Measurements from ENCODE around the gene SGIP1. TPM values are rescaled to one million over a fixed set of nuclear protein-coding genes. Genes with fewer than 3 reads are reported as not detected.

The SGIP1 gene
- total and polyA plus RNA-seq, 2 of the 4 experiments (the other 2 are of a cell fraction) = 27.1 to 42.7 TPM

- H4K91ac ChIP-seq (ENCODE audit: insufficient read depth, low read depth, low read length) = no peak overlapping the region
- dilution Hi-C loops (cut with HindIII; ENCODE audit: low sequenced_read_pairs, unreplicated experiment) (no loop called here), in situ Hi-C loops (cut with MboI; ENCODE audit: low sequenced_read_pairs) (no loop called here)
Measured at GRCh38 chr1:66606362-66607065, 72.6 kb downstream of the SGIP1 start.

More at GRCh38 chr1:66606362-66607065, 72.6 kb downstream of the SGIP1 start:
- Histone ChIP-seq H2BK120ac (ENCODE audit: low read depth, low read length) (no peak overlapping the region), H2BK20ac (ENCODE audit: low read depth, low read length) (peak overlapping the region; percentile 33; the same call in 1 of the 2 replicates), H3K23ac (ENCODE audit: low read depth, low read length) (0 out of 2 replicates have a peak overlapping the region, but pooled peaks have one; percentile 31), H3K14ac (replicated peaks; ENCODE audit: low read depth, low read length) (no peak overlapping the region; the same call in 1 of the 2 replicates), H2BK5ac (ENCODE audit: low read depth, low read length, poor library complexity, severe bottlenecking) (peak overlapping the region; percentile 17), H4K20me1 (ENCODE audit: insufficient read depth, low read length) (peaks cover 35% of the 10 kb centered on the region), H2BK15ac (ENCODE audit: low read depth, low read length) (no peak overlapping the region), H3K36me3 (ENCODE audit: control insufficient read depth, insufficient read depth, low read length) (peaks cover 20% of the 10 kb centered on the region), H3K9me3 (ENCODE audit: control insufficient read depth, insufficient read depth, low read length) (no peaks in the 10 kb centered on the region), H3K27me3 (ENCODE audit: control insufficient read depth, insufficient read depth, low read length) (no peaks in the 10 kb centered on the region), H3K4me2 (ENCODE audit: low read depth, low read length) (no peak overlapping the region), H3K79me1 (ENCODE audit: low read depth in 1 of 2, low read length in 2 of 2) (peaks cover 37 to 69% of the 10 kb centered on the region in 2 experiments), H3K4me3 (ENCODE audit: insufficient read depth, low read depth, low read length) (no peak overlapping the region), H4K5ac (ENCODE audit: low read depth, low read length) (no peak overlapping the region), H3K27ac (ENCODE audit: insufficient read depth, low read length) (peak overlapping the region; percentile 61; the same call in 1 of the 2 replicates), H3K9me1 (ENCODE audit: insufficient read depth, low read length) (peaks cover 22% of the 10 kb centered on the region), H3K56ac (ENCODE audit: extremely low read depth, insufficient read depth, low read length) (no peak overlapping the region), H2AFZ (replicated peaks; ENCODE audit: low read length, poor library complexity) (no peak overlapping the region), H2AK9ac (replicated peaks; ENCODE audit: low read depth, low read length, poor library complexity) (no peak overlapping the region), H3K4me1 (ENCODE audit: control insufficient read depth, insufficient read depth, low read length) (peaks cover 8% of the 10 kb centered on the region), H4K8ac (ENCODE audit: low read depth in 2 of 2, low read length in 2 of 2) (no peak overlapping the region), H3K4ac (ENCODE audit: low read depth, low read length) (no peak overlapping the region), H2AK5ac (ENCODE audit: low read depth, low read length) (no peak overlapping the region), H3K18ac (ENCODE audit: low read depth, low read length) (no peak overlapping the region), H3K9ac (ENCODE audit: low read depth, low read length) (no peak overlapping the region)
- no CpG with 5 or more reads among the region's 3 CpGs for WGBS, 2 experiments (ENCODE audit: extremely low coverage in 2 of 2, insufficient read length in 1 of 2)
- no TSS peak for BruUV-seq (replicated peaks)
- intact Hi-C loops (cut with micrococcal nuclease) = no loop called here
- ChIA-PET CTCF (no interaction called here), POLR2A (ENCODE audit: unreplicated experiment) (no interaction called here)
- DNase-seq (no peak), ATAC-seq (ENCODE audit: low read depth) (peak; percentile 5; the same call in 1 of the 2 replicates)
- no peak for TF ChIP-seq MXI1 (IDR thresholded peaks at IDR 0.05; ENCODE audit: borderline replicate concordance, low read depth, low read length)
- no peak for TF ChIP-seq CEBPB (IDR thresholded peaks at IDR 0.05; ENCODE audit: low read depth, low read length)
- no peak for TF ChIP-seq MAFK (IDR thresholded peaks at IDR 0.05; ENCODE audit: low read depth, low read length)
- no peak for TF ChIP-seq USF2 (IDR thresholded peaks at IDR 0.05; ENCODE audit: low read depth, low read length)
- no peak for TF ChIP-seq MAZ (IDR thresholded peaks at IDR 0.05; ENCODE audit: borderline replicate concordance, low read depth, low read length)
- TF ChIP-seq, protein P1, sequence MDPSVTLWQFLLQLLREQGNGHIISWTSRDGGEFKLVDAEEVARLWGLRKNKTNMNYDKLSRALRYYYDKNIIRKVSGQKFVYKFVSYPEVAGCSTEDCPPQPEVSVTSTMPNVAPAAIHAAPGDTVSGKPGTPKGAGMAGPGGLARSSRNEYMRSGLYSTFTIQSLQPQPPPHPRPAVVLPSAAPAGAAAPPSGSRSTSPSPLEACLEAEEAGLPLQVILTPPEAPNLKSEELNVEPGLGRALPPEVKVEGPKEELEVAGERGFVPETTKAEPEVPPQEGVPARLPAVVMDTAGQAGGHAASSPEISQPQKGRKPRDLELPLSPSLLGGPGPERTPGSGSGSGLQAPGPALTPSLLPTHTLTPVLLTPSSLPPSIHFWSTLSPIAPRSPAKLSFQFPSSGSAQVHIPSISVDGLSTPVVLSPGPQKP (IDR thresholded peaks at IDR 0.05; ENCODE audit: borderline replicate concordance, low read depth, low read length) = no peak
- no peak for TF ChIP-seq FOS (IDR thresholded peaks at IDR 0.05; ENCODE audit: low read depth, low read length)
- no peak for TF ChIP-seq BHLHE40 (IDR thresholded peaks at IDR 0.05; ENCODE audit: low read depth, low read length)
- no peak for TF ChIP-seq NFE2L2 (IDR thresholded peaks at IDR 0.05; ENCODE audit: low read depth, low read length)
- TF ChIP-seq, protein P2, sequence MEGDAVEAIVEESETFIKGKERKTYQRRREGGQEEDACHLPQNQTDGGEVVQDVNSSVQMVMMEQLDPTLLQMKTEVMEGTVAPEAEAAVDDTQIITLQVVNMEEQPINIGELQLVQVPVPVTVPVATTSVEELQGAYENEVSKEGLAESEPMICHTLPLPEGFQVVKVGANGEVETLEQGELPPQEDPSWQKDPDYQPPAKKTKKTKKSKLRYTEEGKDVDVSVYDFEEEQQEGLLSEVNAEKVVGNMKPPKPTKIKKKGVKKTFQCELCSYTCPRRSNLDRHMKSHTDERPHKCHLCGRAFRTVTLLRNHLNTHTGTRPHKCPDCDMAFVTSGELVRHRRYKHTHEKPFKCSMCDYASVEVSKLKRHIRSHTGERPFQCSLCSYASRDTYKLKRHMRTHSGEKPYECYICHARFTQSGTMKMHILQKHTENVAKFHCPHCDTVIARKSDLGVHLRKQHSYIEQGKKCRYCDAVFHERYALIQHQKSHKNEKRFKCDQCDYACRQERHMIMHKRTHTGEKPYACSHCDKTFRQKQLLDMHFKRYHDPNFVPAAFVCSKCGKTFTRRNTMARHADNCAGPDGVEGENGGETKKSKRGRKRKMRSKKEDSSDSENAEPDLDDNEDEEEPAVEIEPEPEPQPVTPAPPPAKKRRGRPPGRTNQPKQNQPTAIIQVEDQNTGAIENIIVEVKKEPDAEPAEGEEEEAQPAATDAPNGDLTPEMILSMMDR (conservative IDR thresholded peaks at IDR 0.05; ENCODE audit: low read depth, low read length) = no peak
- no peak for TF ChIP-seq CHD1 (IDR thresholded peaks at IDR 0.05; ENCODE audit: low read depth, low read length)

All from IMR-90 (cell line).